Osteoblast (primary cell): Measurements from ENCODE around the gene APOBEC2. TPM values are rescaled to one million over a fixed set of nuclear protein-coding genes. Genes with fewer than 3 reads are reported as not detected.

Experiments used
- DNase-seq: peaks from one replicate; pipeline ENCODE4 v3.0.0; 2011; ENCODE audit warnings: low spot score, mixed read lengths; ENCODE audit not compliant: insufficient read length; ENCODE audit errors: missing footprints
- H2AFZ ChIP-seq: 2 replicates; pipeline ENCODE4 v1.6.0; 2011; ENCODE audit warnings: mild to moderate bottlenecking, low read length
- H3K27ac ChIP-seq: 2 replicates; pipeline ENCODE4 v1.5.1; 2011; ENCODE audit warnings: mild to moderate bottlenecking, low read depth, low read length, moderate library complexity
- H3K27me3 ChIP-seq: 2 replicates; pipeline ENCODE4 v1.6.0; 2012; ENCODE audit warnings: mild to moderate bottlenecking, control low read depth, inconsistent platforms, low read length, moderate library complexity; ENCODE audit not compliant: insufficient read depth
- H3K36me3 ChIP-seq: 2 replicates; pipeline ENCODE4 v1.5.1; 2011; ENCODE audit warnings: mild to moderate bottlenecking, low read length, control low read depth, moderate library complexity; ENCODE audit not compliant: insufficient read depth
- H3K4me1 ChIP-seq: 2 replicates; pipeline ENCODE4 v1.5.1; 2011; ENCODE audit warnings: mild to moderate bottlenecking, low read length, control low read depth, moderate library complexity; ENCODE audit not compliant: insufficient read depth
- H3K4me2 ChIP-seq: 2 replicates; pipeline ENCODE4 v1.6.0; 2011; ENCODE audit warnings: mild to moderate bottlenecking, low read length; ENCODE audit not compliant: insufficient read depth
- H3K4me3 ChIP-seq: fragments of 200-600 bp; sonication (generic); 3 replicates; pipeline ENCODE4 v1.5.1; 2012; ENCODE audit warnings: mild to moderate bottlenecking, low read length, inconsistent platforms; ENCODE audit not compliant: insufficient read depth
- H3K79me2 ChIP-seq: 2 replicates; pipeline ENCODE4 v1.6.0; 2012; ENCODE audit warnings: mild to moderate bottlenecking, low read length, control low read depth, inconsistent platforms; ENCODE audit not compliant: insufficient read depth
- H3K9me3 ChIP-seq: 2 replicates; pipeline ENCODE4 v1.5.1; 2011; ENCODE audit warnings: low read depth, low read length, control low read depth
- H4K20me1 ChIP-seq: 2 replicates; pipeline ENCODE4 v1.6.0; 2012; ENCODE audit warnings: mild to moderate bottlenecking, low read length, control low read depth; ENCODE audit not compliant: insufficient read depth
- CTCF ChIP-seq: IDR thresholded peaks from 2 replicates; pipeline ENCODE4 v1.5.1; 2011; ENCODE audit warnings: mild to moderate bottlenecking, low read depth, low read length, moderate library complexity; ENCODE audit errors: extremely low read depth
- total RNA-seq: library from RNA; depleted of rRNA; stranded (reverse); fragments of >200 nt; gene quantifications from 2 replicates; pipeline ENCODE4 v1.2.3, GENCODE V29; 2012

APOBEC2 gene
- total RNA-seq, 1 donor: not detected

GRCh38 chr6:41063884-41064285 lies 10.9 kb downstream of the APOBEC2 start:
- Histone ChIP-seq H3K4me1 (peaks cover 2% of the 10 kb centered on the region), H3K4me3 (no peak overlapping the region), H3K4me2 (no peak overlapping the region), H3K27ac (no peak overlapping the region), H3K9me3 (no peaks in the 10 kb centered on the region), H2AFZ (no peak overlapping the region), H4K20me1 (no peaks in the 10 kb centered on the region), H3K36me3 (peaks cover 2% of the 10 kb centered on the region), H3K79me2 (no peaks in the 10 kb centered on the region), H3K27me3 (no peaks in the 10 kb centered on the region)
- no peak for TF ChIP-seq CTCF
- DNase-seq: no peak

GRCh38 chr6:41064841-41065240 lies 11.8 kb downstream of the APOBEC2 start:
- H3K27ac ChIP-seq: no peak overlapping the region
- peaks cover 2% of the 10 kb centered on the region for H3K36me3 ChIP-seq
- no peaks in the 10 kb centered on the region for H3K4me1 ChIP-seq
- no peaks in the 10 kb centered on the region for H4K20me1 ChIP-seq
- no peaks in the 10 kb centered on the region for H3K79me2 ChIP-seq
- no peaks in the 10 kb centered on the region for H3K9me3 ChIP-seq
- DNase-seq: no peak
- H3K27me3 ChIP-seq: no peaks in the 10 kb centered on the region
- no peak overlapping the region for H3K4me2 ChIP-seq
- no peak for TF ChIP-seq CTCF
- no peak overlapping the region for H2AFZ ChIP-seq
- H3K4me3 ChIP-seq: no peak overlapping the region

GRCh38 chr6:41065550-41066026 lies 12.6 kb downstream of the APOBEC2 start:
- H3K9me3 ChIP-seq: no peaks in the 10 kb centered on the region
- H3K27ac ChIP-seq: no peak overlapping the region
- no peak for DNase-seq
- H3K36me3 ChIP-seq: peaks cover 2% of the 10 kb centered on the region
- no peak overlapping the region for H2AFZ ChIP-seq
- TF ChIP-seq CTCF: no peak
- H3K4me3 ChIP-seq: no peak overlapping the region
- H3K27me3 ChIP-seq: no peaks in the 10 kb centered on the region
- no peaks in the 10 kb centered on the region for H3K79me2 ChIP-seq
- no peaks in the 10 kb centered on the region for H4K20me1 ChIP-seq
- no peaks in the 10 kb centered on the region for H3K4me1 ChIP-seq
- no peak overlapping the region for H3K4me2 ChIP-seq

GRCh38 chr6:41066867-41067304 lies 13.9 kb downstream of the APOBEC2 start:
- Histone ChIP-seq H4K20me1 (no peaks in the 10 kb centered on the region), H3K27ac (no peak overlapping the region), H3K4me1 (peaks cover 5% of the 10 kb centered on the region), H3K36me3 (peaks cover 2% of the 10 kb centered on the region), H2AFZ (no peak overlapping the region), H3K4me2 (no peak overlapping the region), H3K79me2 (no peaks in the 10 kb centered on the region), H3K9me3 (no peaks in the 10 kb centered on the region), H3K27me3 (no peaks in the 10 kb centered on the region), H3K4me3 (no peak overlapping the region)
- DNase-seq: no peak
- peak; percentile 88 for TF ChIP-seq CTCF
